Stimulated activated CD4-positive, alpha-beta T cell treated with anti-CD3 and anti-CD28 coated beads, Interleukin-1b, Interleukin-23, amount 100 ng/mL, for 4 hours (primary cell): Measurements from ENCODE around the gene MGLL.
A peak's percentile ranks its signal among the peaks of the same experiment; 100 is the strongest.

Experiments used
- DNase-seq, 2 donors: peaks; one replicate each; pipeline ENCODE4 v3.0.0-alpha.2; 2020; ENCODE audit warnings: low read depth in 2 of 2

MGLL gene

GRCh38 chr3:127758013-127758412 is 64.3 kb downstream of the MGLL start:
- DNase-seq = no peak

- DNase-seq = no peak
Observed at GRCh38 chr3:127755305-127755681, 67.0 kb downstream of the MGLL start.

- DNase-seq = peak; percentile 9 to 18
Observed at GRCh38 chr3:127754411-127755304, 67.7 kb downstream of the MGLL start.

- no peak for DNase-seq
Observed at GRCh38 chr3:127753898-127754410, 68.4 kb downstream of the MGLL start.

GRCh38 chr3:127753338-127753737 is 69.0 kb downstream of the MGLL start:
- DNase-seq = no peak

GRCh38 chr3:127751782-127752181 is 70.5 kb downstream of the MGLL start:
- DNase-seq = no peak

GRCh38 chr3:127751163-127751621 is 71.1 kb downstream of the MGLL start:
- DNase-seq = no peak

GRCh38 chr3:127750226-127751031 is 71.9 kb downstream of the MGLL start:
- no peak for DNase-seq

- no peak for DNase-seq
Observed at GRCh38 chr3:127749787-127750225, 72.5 kb downstream of the MGLL start.

- DNase-seq = no peak
Observed at GRCh38 chr3:127749361-127749760, 73.0 kb downstream of the MGLL start.

- DNase-seq = no peak
Observed at GRCh38 chr3:127748754-127749327, 73.5 kb downstream of the MGLL start.

- DNase-seq = no peak
Observed at GRCh38 chr3:127747751-127748521, 74.4 kb downstream of the MGLL start.

- no peak for DNase-seq
Observed at GRCh38 chr3:127747066-127747465, 75.2 kb downstream of the MGLL start.

GRCh38 chr3:127746400-127747057 is 75.8 kb downstream of the MGLL start:
- no peak for DNase-seq

- no peak for DNase-seq
Observed at GRCh38 chr3:127745656-127746399, 76.5 kb downstream of the MGLL start.

- no peak for DNase-seq
Observed at GRCh38 chr3:127744875-127745274, 77.4 kb downstream of the MGLL start.

GRCh38 chr3:127744253-127744815 is 78.0 kb downstream of the MGLL start:
- no peak for DNase-seq

GRCh38 chr3:127743351-127744252 is 78.7 kb downstream of the MGLL start:
- DNase-seq = no peak

- DNase-seq = no peak
Observed at GRCh38 chr3:127742580-127742979, 79.7 kb downstream of the MGLL start.
